Osteocyte (in vitro differentiated cells): ENCODE results near the gene ADRM1. TPM values are rescaled to one million over a fixed set of nuclear protein-coding genes. Genes with fewer than 3 reads are reported as not detected.

Experiments
- microRNA-seq: library from miRNA; unstranded; fragments of <30 nt; microRNA quantifications from one replicate; pipeline ENCODE4 v1.1.0, GENCODE V29; 2020; ENCODE audit not compliant: unreplicated experiment
- total RNA-seq: library from RNA; stranded (reverse); gene quantifications from 2 replicates; pipeline ENCODE4 v1.2.1, GENCODE V29; 2021

The ADRM1 gene
- total RNA-seq, 1 donor from 2014 or later = 83.9 TPM

Small RNAs within 50 kb of the gene (microRNA-seq; reads per million reads assigned to microRNA genes)
- gene MIR4758 = not detected

Other genes with a start within 250 kb of the ADRM1 start
- 17.3 and 22.8 TPM in 2 replicates for gene TAF4, start 237.1 kb upstream of the ADRM1 start, total RNA-seq
- 67.8 and 68.7 TPM in 2 replicates for gene LSM14B, start 180.5 kb upstream of the ADRM1 start, total RNA-seq
- gene PSMA7, start 159.6 kb upstream of the ADRM1 start, total RNA-seq = 209 and 217 TPM in 2 replicates
- gene SS18L1, start 159.2 kb upstream of the ADRM1 start, total RNA-seq = 18.3 and 19.9 TPM in 2 replicates
- 29.3 and 30.7 TPM in 2 replicates for gene MTG2, start 120.0 kb upstream of the ADRM1 start, total RNA-seq
- gene HRH3, start 82.7 kb upstream of the ADRM1 start, total RNA-seq = not detected in 2 replicates
- gene OSBPL2, start 64.5 kb upstream of the ADRM1 start, total RNA-seq = 46.3 and 50.9 TPM in 2 replicates
- gene LAMA5, start 64.3 kb downstream of the ADRM1 start, total RNA-seq = 201 and 204 TPM in 2 replicates
- gene RPS21, start 84.1 kb downstream of the ADRM1 start, total RNA-seq = 1,013 and 1,039 TPM in 2 replicates
- gene CABLES2, start 104.3 kb downstream of the ADRM1 start, total RNA-seq = 7.8 and 8.8 TPM in 2 replicates
- not detected in 2 replicates for gene RBBP8NL, start 124.5 kb downstream of the ADRM1 start, total RNA-seq
- not detected in 2 replicates for gene GATA5, start 173.0 kb downstream of the ADRM1 start, total RNA-seq